ENCODE measurements around the gene GLT1D1.

DNA sequence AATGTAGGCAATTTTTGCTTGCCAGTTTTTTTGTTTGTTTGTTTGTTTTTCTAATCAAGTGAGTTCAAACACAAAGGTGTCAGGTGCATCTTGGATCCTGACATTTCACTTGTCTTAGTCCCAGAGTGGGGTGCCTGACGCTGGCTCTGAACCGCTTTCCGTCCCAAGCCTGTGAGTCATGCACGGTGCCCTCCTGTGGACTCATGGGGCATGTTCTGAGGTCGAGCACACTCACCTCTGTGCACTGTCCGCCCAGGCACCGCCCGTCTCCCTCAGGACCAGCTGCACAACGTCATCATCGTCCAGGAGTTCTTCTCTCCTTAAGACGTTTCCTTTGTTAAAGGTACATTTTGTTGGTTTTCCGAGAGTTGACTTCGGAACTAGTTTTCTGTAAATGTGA is 98.2 kb downstream of the GLT1D1 start:
- peak; percentile 15 for TF ChIP-seq CTCF (IDR thresholded peaks at IDR 0.05)
- TF ChIP-seq EZH2 (IDR thresholded peaks at IDR 0.05): no peak
